SK-N-SH treated with all-trans-retinoic acid at 6 μM for 48 hours (cell line): ENCODE measurements around the gene KIAA1958.

ENCODE experiments used
- TOX ChIP-seq: fragments of 250-450 bp; sonication (Bioruptor Pico); IDR thresholded peaks from 2 replicates; pipeline ENCODE4 v1.8.0; 2021; ENCODE audit warnings: mild to moderate bottlenecking, moderate library complexity, borderline replicate concordance
- ZC3H10 ChIP-seq: fragments of 250-450 bp; sonication (Bioruptor Pico); IDR thresholded peaks from 2 replicates; pipeline ENCODE4 v1.5.1; 2021; ENCODE audit warnings: mild to moderate bottlenecking, moderate library complexity
- ZNF8 ChIP-seq: fragments of 450-650 bp; formaldehyde crosslinking; IDR thresholded peaks from 2 replicates; pipeline ENCODE4 v1.5.0; 2020; ENCODE audit warnings: mild to moderate bottlenecking, moderate library complexity
- TF ChIP-seq, protein P1 (sequence below): fragments of 250-450 bp; sonication (Bioruptor Pico); IDR thresholded peaks from 2 replicates; pipeline ENCODE4 v1.5.1; 2020; ENCODE audit warnings: low read depth, mild to moderate bottlenecking, moderate library complexity
- TF ChIP-seq, protein P2 (sequence below): fragments of 250-450 bp; sonication (Bioruptor Pico); IDR thresholded peaks from 2 replicates; pipeline ENCODE4 v1.5.0; 2020; ENCODE audit warnings: mild to moderate bottlenecking, moderate library complexity

GRCh38 chr9:112535301-112535700, 48.7 kb downstream of the KIAA1958 start:
- TF ChIP-seq, protein P1, sequence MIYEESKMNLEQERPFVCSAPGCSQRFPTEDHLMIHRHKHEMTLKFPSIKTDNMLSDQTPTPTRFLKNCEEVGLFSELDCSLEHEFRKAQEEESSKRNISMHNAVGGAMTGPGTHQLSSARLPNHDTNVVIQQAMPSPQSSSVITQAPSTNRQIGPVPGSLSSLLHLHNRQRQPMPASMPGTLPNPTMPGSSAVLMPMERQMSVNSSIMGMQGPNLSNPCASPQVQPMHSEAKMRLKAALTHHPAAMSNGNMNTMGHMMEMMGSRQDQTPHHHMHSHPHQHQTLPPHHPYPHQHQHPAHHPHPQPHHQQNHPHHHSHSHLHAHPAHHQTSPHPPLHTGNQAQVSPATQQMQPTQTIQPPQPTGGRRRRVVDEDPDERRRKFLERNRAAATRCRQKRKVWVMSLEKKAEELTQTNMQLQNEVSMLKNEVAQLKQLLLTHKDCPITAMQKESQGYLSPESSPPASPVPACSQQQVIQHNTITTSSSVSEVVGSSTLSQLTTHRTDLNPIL = no peak
- no peak for TF ChIP-seq ZC3H10 (CRISPR knock-in tag)
- TF ChIP-seq TOX = no peak
- TF ChIP-seq, protein P2, sequence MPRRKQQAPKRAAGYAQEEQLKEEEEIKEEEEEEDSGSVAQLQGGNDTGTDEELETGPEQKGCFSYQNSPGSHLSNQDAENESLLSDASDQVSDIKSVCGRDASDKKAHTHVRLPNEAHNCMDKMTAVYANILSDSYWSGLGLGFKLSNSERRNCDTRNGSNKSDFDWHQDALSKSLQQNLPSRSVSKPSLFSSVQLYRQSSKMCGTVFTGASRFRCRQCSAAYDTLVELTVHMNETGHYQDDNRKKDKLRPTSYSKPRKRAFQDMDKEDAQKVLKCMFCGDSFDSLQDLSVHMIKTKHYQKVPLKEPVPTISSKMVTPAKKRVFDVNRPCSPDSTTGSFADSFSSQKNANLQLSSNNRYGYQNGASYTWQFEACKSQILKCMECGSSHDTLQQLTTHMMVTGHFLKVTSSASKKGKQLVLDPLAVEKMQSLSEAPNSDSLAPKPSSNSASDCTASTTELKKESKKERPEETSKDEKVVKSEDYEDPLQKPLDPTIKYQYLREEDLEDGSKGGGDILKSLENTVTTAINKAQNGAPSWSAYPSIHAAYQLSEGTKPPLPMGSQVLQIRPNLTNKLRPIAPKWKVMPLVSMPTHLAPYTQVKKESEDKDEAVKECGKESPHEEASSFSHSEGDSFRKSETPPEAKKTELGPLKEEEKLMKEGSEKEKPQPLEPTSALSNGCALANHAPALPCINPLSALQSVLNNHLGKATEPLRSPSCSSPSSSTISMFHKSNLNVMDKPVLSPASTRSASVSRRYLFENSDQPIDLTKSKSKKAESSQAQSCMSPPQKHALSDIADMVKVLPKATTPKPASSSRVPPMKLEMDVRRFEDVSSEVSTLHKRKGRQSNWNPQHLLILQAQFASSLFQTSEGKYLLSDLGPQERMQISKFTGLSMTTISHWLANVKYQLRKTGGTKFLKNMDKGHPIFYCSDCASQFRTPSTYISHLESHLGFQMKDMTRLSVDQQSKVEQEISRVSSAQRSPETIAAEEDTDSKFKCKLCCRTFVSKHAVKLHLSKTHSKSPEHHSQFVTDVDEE (CRISPR knock-in tag) = no peak
- TF ChIP-seq ZNF8 (CRISPR knock-in tag) = no peak
